ENCODE measurements around the gene FARP1. TPM values are rescaled to one million over a fixed set of nuclear protein-coding genes. Genes with fewer than 3 reads are reported as not detected.

The FARP1 gene
- total RNA-seq, 1 donor from 2014 or later, result 357 TPM

DNA sequence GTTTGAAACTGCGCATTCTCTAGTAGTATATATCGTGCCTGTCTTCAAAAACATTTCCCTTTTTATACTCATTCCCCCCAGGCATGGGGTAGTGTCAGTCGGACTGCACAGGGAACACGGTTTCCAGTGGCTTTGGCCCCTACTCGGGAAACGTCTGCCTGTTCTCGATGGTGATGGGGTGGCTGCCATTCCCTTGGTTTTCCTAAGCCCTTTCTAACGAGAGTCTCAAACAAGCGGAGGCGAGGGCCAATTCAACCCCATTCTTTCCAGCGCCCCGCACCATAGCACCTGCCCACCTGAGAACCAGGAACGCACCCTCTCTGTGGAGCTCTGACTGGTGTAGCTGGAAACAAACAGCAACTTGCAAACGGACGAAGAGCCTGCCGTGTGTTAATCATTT is 306.4 kb downstream of the FARP1 start:
- H3K4me1 Mint-ChIP-seq (ENCODE audit: unreplicated experiment), result peaks cover 70% of the 10 kb centered on the region
- DNase-seq (ENCODE audit: extremely low spot score, unreplicated experiment), result no peak
- H3K27me3 Mint-ChIP-seq (ENCODE audit: unreplicated experiment), result no peaks in the 10 kb centered on the region
- H3K9me3 Mint-ChIP-seq (ENCODE audit: unreplicated experiment), result no peaks in the 10 kb centered on the region
- peak overlapping the region; percentile 36 for H3K4me3 Mint-ChIP-seq (ENCODE audit: unreplicated experiment)
- H3K36me3 Mint-ChIP-seq (ENCODE audit: unreplicated experiment), result peaks cover 29% of the 10 kb centered on the region
- H3K27ac Mint-ChIP-seq (ENCODE audit: unreplicated experiment), result peak overlapping the region; percentile 90
- TF ChIP-seq, protein P1, sequence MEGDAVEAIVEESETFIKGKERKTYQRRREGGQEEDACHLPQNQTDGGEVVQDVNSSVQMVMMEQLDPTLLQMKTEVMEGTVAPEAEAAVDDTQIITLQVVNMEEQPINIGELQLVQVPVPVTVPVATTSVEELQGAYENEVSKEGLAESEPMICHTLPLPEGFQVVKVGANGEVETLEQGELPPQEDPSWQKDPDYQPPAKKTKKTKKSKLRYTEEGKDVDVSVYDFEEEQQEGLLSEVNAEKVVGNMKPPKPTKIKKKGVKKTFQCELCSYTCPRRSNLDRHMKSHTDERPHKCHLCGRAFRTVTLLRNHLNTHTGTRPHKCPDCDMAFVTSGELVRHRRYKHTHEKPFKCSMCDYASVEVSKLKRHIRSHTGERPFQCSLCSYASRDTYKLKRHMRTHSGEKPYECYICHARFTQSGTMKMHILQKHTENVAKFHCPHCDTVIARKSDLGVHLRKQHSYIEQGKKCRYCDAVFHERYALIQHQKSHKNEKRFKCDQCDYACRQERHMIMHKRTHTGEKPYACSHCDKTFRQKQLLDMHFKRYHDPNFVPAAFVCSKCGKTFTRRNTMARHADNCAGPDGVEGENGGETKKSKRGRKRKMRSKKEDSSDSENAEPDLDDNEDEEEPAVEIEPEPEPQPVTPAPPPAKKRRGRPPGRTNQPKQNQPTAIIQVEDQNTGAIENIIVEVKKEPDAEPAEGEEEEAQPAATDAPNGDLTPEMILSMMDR (IDR thresholded peaks at IDR 0.05), result no peak

DNA sequence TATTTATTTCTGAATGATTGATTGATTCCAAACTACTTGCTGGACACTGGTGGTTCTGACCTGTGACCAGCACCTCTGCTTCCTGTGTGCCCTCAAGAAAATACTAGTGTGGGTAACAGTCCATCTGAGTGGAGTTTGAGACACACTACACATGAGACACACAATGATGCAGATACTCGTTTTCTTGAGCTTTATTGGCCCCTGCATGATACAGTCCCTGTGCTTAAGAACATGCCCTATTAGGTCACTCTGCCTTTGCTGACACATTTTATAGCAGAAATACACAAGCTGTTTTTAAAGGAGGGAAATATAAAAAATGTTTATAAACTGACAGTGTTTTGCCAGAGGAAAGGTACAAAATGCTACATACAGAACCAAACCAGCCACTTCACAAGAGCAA is 307.1 kb downstream of the FARP1 start:
- Mint-ChIP-seq H3K36me3 (ENCODE audit: unreplicated experiment) (peaks cover 34% of the 10 kb centered on the region), H3K4me3 (ENCODE audit: unreplicated experiment) (no peak overlapping the region), H3K27me3 (ENCODE audit: unreplicated experiment) (no peaks in the 10 kb centered on the region), H3K4me1 (ENCODE audit: unreplicated experiment) (peaks cover 72% of the 10 kb centered on the region), H3K9me3 (ENCODE audit: unreplicated experiment) (no peaks in the 10 kb centered on the region), H3K27ac (ENCODE audit: unreplicated experiment) (peak overlapping the region; percentile 90)
- no peak for DNase-seq (ENCODE audit: extremely low spot score, unreplicated experiment)
- TF ChIP-seq, protein P1 (IDR thresholded peaks at IDR 0.05), result no peak

DNA sequence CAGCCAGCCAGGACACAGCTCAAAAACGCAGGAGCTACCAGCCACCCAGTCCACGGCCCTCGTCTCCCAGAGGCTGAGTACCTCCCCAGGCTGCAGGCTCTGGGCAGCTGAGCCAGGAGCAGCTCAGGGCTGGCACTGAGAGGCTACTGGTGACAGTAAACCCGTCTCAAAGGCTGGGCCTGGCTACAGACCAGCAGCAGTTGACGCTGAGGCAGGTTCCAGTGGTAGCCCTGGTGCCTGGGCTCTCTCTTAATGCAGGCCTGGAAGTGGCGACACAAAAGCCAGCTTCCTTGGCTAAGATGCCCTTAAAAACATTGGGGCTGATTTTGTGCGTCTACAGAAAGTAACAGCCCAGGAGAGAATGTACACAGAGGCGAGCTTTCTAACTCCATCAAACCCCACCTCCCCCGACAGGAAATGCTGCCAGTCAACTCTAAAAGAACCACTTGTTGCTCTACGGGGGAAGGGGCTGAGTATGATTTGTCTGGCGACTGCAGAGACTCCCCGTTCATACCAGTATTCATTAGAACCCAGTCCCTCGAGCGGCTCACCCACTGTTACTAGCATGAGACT is 307.7 kb downstream of the FARP1 start:
- TF ChIP-seq, protein P1 (IDR thresholded peaks at IDR 0.05), result no peak
- peaks cover 73% of the 10 kb centered on the region for H3K4me1 Mint-ChIP-seq (ENCODE audit: unreplicated experiment)
- H3K4me3 Mint-ChIP-seq (ENCODE audit: unreplicated experiment), result no peak overlapping the region
- no peaks in the 10 kb centered on the region for H3K9me3 Mint-ChIP-seq (ENCODE audit: unreplicated experiment)
- peak overlapping the region; percentile 90 for H3K27ac Mint-ChIP-seq (ENCODE audit: unreplicated experiment)
- H3K27me3 Mint-ChIP-seq (ENCODE audit: unreplicated experiment), result no peaks in the 10 kb centered on the region
- H3K36me3 Mint-ChIP-seq (ENCODE audit: unreplicated experiment), result peaks cover 38% of the 10 kb centered on the region
- no peak for DNase-seq (ENCODE audit: extremely low spot score, unreplicated experiment)

DNA sequence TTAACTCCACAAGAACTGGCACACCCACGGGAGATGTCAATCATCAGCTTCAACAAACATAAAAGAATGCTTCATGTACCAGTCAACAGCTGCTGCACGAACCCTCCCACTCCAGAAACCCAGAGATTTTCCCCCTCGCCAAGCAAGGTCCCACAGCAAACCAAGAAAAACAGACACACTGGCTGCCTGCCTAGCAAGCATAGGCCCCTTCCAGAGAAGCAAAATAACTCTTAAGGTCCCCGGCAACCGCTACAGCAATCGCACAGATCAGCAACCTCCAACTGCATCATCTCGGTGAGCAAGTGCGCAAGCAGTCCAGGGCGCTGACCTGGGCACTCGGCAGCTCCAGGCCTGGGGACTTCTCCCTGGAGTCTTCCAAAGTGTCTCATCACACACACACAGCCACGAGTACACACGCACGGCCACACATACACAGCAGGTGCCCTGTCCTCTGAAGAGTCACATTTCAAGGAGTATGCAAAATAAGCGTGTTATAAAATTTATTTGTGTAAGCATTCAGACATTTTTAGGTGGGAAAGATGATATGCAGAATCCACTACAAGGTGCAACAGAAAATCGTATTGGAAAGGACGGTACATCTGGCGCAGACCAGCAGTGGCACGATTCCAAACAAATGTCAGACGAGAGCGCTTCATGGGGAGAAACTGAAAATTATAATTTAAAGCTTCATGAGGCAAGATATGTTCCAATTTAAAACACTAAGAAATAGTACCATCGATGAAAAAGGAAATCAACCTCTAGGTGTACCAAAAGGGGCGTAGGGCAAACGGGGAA is 309.0 kb downstream of the FARP1 start:
- Mint-ChIP-seq H3K4me1 (ENCODE audit: unreplicated experiment) (peaks cover 83% of the 10 kb centered on the region), H3K36me3 (ENCODE audit: unreplicated experiment) (peaks cover 43% of the 10 kb centered on the region), H3K27ac (ENCODE audit: unreplicated experiment) (peak overlapping the region; percentile 90), H3K9me3 (ENCODE audit: unreplicated experiment) (no peaks in the 10 kb centered on the region), H3K4me3 (ENCODE audit: unreplicated experiment) (peak overlapping the region; percentile 39), H3K27me3 (ENCODE audit: unreplicated experiment) (no peaks in the 10 kb centered on the region)
- no peak for DNase-seq (ENCODE audit: extremely low spot score, unreplicated experiment)
- TF ChIP-seq, protein P1 (IDR thresholded peaks at IDR 0.05), result no peak
